ENCODE measurements around the gene CREB5.

Gene CREB5

GRCh38 chr7:28487487-28487886 lies 75.2 kb downstream of the CREB5 start:
- DNase-seq (ENCODE audit: extremely low spot score), result no peak
- ChIA-PET CTCF (no interaction called here), POLR2A (no interaction called here)
- no peak for TF ChIP-seq CTCF (IDR thresholded peaks at IDR 0.05; ENCODE audit: control extremely low read depth, extremely low read depth, low read depth, missing control alignments)

GRCh38 chr7:28488061-28488791 lies 75.9 kb downstream of the CREB5 start:
- ChIA-PET POLR2A (no interaction called here), CTCF (no interaction called here)
- no peak for TF ChIP-seq CTCF (IDR thresholded peaks at IDR 0.05; ENCODE audit: control extremely low read depth, extremely low read depth, low read depth, missing control alignments)
- no peak for DNase-seq (ENCODE audit: extremely low spot score)

GRCh38 chr7:28490831-28491230 lies 78.5 kb downstream of the CREB5 start:
- DNase-seq (ENCODE audit: extremely low spot score), result no peak

GRCh38 chr7:28493477-28493876 lies 81.2 kb downstream of the CREB5 start:
- ChIA-PET CTCF (no interaction called here), POLR2A (no interaction called here)
- no peak for TF ChIP-seq CTCF (IDR thresholded peaks at IDR 0.05; ENCODE audit: control extremely low read depth, extremely low read depth, low read depth, missing control alignments)
- no peak for DNase-seq (ENCODE audit: extremely low spot score)

More at GRCh38 chr7:28490831-28491230, 78.5 kb downstream of the CREB5 start:
- CTCF ChIA-PET, result interaction anchor here (1.0 to 1.3 kb wide), 2 partner anchors 11 kb away, joined by 3 to 5 read pairs; no protein-coding TSS in a partner anchor
- POLR2A ChIA-PET, result no interaction called here
- no peak for TF ChIP-seq CTCF (IDR thresholded peaks at IDR 0.05; ENCODE audit: control extremely low read depth, extremely low read depth, low read depth, missing control alignments)

- CTCF ChIA-PET, result interaction anchor here (1.4 kb wide), 1 partner anchor 16 kb away, joined by 3 read pairs; no protein-coding TSS in a partner anchor
- POLR2A ChIA-PET, result no interaction called here
- no peak for DNase-seq (ENCODE audit: extremely low spot score)
- TF ChIP-seq CTCF (IDR thresholded peaks at IDR 0.05; ENCODE audit: control extremely low read depth, extremely low read depth, low read depth, missing control alignments), result no peak
Observed at GRCh38 chr7:28497009-28497408, 84.7 kb downstream of the CREB5 start.

GRCh38 chr7:28498636-28499035 lies 86.3 kb downstream of the CREB5 start:
- ChIA-PET CTCF (no interaction called here), POLR2A (no interaction called here)
- no peak for TF ChIP-seq CTCF (IDR thresholded peaks at IDR 0.05; ENCODE audit: control extremely low read depth, extremely low read depth, low read depth, missing control alignments)
- DNase-seq (ENCODE audit: extremely low spot score), result no peak
